ENCODE measurements around the gene DNAJB13. TPM values are rescaled to one million over a fixed set of nuclear protein-coding genes. Genes with fewer than 3 reads are reported as not detected.
A peak's percentile ranks its signal among the peaks of the same experiment; 100 is the strongest.

The DNAJB13 gene
- total RNA-seq, 1 donor from 2014 or later = 1.2 TPM

DNA sequence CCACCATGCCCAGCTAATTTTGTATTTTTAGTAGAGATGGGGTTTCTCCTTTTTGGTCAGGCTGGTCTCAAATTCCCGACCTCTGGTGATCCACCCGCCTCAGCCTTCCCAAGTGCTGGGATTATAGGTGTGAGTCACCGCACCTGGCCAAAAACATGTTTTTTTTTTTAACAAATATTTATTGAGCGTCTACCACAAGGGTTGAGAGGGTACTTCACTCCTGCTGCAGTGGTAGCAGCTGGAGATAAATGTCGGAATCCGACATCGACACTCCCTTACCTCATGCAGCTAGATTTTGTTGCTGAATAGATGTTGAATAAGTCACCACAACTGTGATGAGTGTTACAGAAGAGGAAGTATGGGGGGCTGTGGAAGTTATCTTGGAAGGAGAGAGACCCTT, 971 bp downstream of the DNAJB13 start:
- no peak overlapping the region for H3K4me3 Mint-ChIP-seq (ENCODE audit: unreplicated experiment)
- H3K27me3 ChIP-seq (ENCODE audit: insufficient read depth, low read length) = no peaks in the 10 kb centered on the region
- H3K36me3 Mint-ChIP-seq (ENCODE audit: low read depth, unreplicated experiment) = no peaks in the 10 kb centered on the region
- H3K4me1 Mint-ChIP-seq (ENCODE audit: low read depth, unreplicated experiment) = peaks cover 6% of the 10 kb centered on the region
- no peak overlapping the region for H3K27ac ChIP-seq (ENCODE audit: low read depth, low read length)
- peaks cover 2% of the 10 kb centered on the region for H3K9me3 Mint-ChIP-seq (ENCODE audit: unreplicated experiment)
- H3K9ac ChIP-seq (ENCODE audit: low read length) = no peak overlapping the region
- H3K4me3 ChIP-seq (ENCODE audit: insufficient read depth, low read depth, low read length) = no peak overlapping the region
- TF ChIP-seq, protein P1, sequence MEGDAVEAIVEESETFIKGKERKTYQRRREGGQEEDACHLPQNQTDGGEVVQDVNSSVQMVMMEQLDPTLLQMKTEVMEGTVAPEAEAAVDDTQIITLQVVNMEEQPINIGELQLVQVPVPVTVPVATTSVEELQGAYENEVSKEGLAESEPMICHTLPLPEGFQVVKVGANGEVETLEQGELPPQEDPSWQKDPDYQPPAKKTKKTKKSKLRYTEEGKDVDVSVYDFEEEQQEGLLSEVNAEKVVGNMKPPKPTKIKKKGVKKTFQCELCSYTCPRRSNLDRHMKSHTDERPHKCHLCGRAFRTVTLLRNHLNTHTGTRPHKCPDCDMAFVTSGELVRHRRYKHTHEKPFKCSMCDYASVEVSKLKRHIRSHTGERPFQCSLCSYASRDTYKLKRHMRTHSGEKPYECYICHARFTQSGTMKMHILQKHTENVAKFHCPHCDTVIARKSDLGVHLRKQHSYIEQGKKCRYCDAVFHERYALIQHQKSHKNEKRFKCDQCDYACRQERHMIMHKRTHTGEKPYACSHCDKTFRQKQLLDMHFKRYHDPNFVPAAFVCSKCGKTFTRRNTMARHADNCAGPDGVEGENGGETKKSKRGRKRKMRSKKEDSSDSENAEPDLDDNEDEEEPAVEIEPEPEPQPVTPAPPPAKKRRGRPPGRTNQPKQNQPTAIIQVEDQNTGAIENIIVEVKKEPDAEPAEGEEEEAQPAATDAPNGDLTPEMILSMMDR (IDR thresholded peaks at IDR 0.05; ENCODE audit: insufficient read depth, low read depth, low read length) = no peak
- no peak for TF ChIP-seq EZH2 (IDR thresholded peaks at IDR 0.05; ENCODE audit: insufficient read depth, low read length)
- no peaks in the 10 kb centered on the region for H4K20me1 ChIP-seq (ENCODE audit: insufficient read depth, low read length)
- FAIRE-seq = no peak
- peaks cover 8% of the 10 kb centered on the region for H3K4me1 ChIP-seq (ENCODE audit: insufficient read depth, low read length)
- H3K9me3 ChIP-seq (ENCODE audit: insufficient read depth, low read depth, low read length) = peaks cover 1% of the 10 kb centered on the region
- peak; percentile 70 for DNase-seq (ENCODE audit: low read depth)
- peak overlapping the region; percentile 52 for H2AFZ ChIP-seq (ENCODE audit: low read depth, low read length)
- H3K4me2 ChIP-seq (ENCODE audit: low read length) = peak overlapping the region; percentile 43
- H3K27me3 Mint-ChIP-seq (ENCODE audit: low read depth, unreplicated experiment) = no peaks in the 10 kb centered on the region
- H3K27ac Mint-ChIP-seq (ENCODE audit: unreplicated experiment) = no peak overlapping the region
- no peaks in the 10 kb centered on the region for H3K36me3 ChIP-seq (ENCODE audit: insufficient read depth, low read length)
- no peaks in the 10 kb centered on the region for H3K79me2 ChIP-seq (ENCODE audit: insufficient read depth, low read length)

DNA sequence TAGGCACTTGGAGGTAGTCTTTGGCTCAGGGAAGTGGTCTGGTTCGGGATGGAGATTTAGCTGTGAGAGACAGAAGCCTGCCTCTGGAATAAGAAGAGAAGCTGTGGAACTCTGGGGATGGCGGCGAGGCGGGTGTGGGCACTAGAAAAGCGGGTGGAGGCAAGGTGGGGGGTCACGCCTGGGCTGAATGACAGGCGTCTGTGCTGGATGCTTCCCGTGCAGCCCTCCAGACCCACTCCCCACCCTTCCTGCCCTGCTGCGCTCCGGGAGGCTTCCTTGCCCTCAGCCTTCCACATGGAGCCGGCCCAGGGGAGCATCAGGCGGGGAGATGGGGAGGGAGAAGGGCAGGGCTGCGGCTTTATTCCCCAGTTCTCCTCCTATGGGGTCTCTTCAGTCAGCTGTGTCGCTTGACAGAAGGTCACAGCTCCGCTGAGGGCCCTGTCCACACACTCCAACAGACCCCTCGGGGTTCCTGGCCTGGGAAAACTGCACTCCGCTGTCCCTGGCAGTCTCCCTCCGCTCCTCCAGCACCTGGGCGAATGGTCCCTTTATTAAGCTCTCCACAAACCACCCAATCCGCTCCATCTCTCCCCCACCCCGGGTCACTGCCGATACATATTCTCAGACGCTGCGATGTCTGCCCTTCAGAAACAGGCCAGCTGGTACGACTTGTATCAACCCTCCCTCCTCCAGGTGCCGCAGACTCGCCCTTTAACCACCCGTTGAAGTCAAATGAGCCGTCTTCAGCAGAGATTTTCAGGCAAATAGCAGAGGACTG, 6.2 kb downstream of the DNAJB13 start:
- Histone ChIP-seq H3K4me1 (ENCODE audit: insufficient read depth, low read length) (peaks cover 8% of the 10 kb centered on the region), H3K9me3 (ENCODE audit: insufficient read depth, low read depth, low read length) (no peaks in the 10 kb centered on the region), H3K79me2 (ENCODE audit: insufficient read depth, low read length) (no peaks in the 10 kb centered on the region), H4K20me1 (ENCODE audit: insufficient read depth, low read length) (no peaks in the 10 kb centered on the region), H3K4me3 (ENCODE audit: insufficient read depth, low read depth, low read length) (no peak overlapping the region), H3K27me3 (ENCODE audit: insufficient read depth, low read length) (no peaks in the 10 kb centered on the region), H3K27ac (ENCODE audit: low read depth, low read length) (no peak overlapping the region), H2AFZ (ENCODE audit: low read depth, low read length) (no peak overlapping the region), H3K4me2 (ENCODE audit: low read length) (no peak overlapping the region), H3K9ac (ENCODE audit: low read length) (no peak overlapping the region), H3K36me3 (ENCODE audit: insufficient read depth, low read length) (no peaks in the 10 kb centered on the region)
- H3K27ac Mint-ChIP-seq (ENCODE audit: unreplicated experiment) = no peak overlapping the region
- no peaks in the 10 kb centered on the region for H3K9me3 Mint-ChIP-seq (ENCODE audit: unreplicated experiment)
- H3K4me1 Mint-ChIP-seq (ENCODE audit: low read depth, unreplicated experiment) = peaks cover 15% of the 10 kb centered on the region
- H3K27me3 Mint-ChIP-seq (ENCODE audit: low read depth, unreplicated experiment) = peaks cover 10% of the 10 kb centered on the region
- no peak for FAIRE-seq
- DNase-seq (ENCODE audit: low read depth) = no peak
- no peak for TF ChIP-seq EZH2 (IDR thresholded peaks at IDR 0.05; ENCODE audit: insufficient read depth, low read length)
- TF ChIP-seq, protein P1 (IDR thresholded peaks at IDR 0.05; ENCODE audit: insufficient read depth, low read depth, low read length) = no peak
- no peaks in the 10 kb centered on the region for H3K36me3 Mint-ChIP-seq (ENCODE audit: low read depth, unreplicated experiment)
- H3K4me3 Mint-ChIP-seq (ENCODE audit: unreplicated experiment) = no peak overlapping the region
